Naive thymus-derived CD8-positive, alpha-beta T cell (primary cell): ENCODE measurements around the gene GMEB2. TPM values are rescaled to one million over a fixed set of nuclear protein-coding genes. Genes with fewer than 3 reads are reported as not detected.

Experiments used
- ATAC-seq, 2 donors: fragments of 150-1000 bp; cut with Tn5 transposase in 1 of 2; sonication (Bioruptor Pico), chemical (Tn5 transposase) in 1 of 2; 1 replicate in 1 of 2; 2 replicates in 1 of 2; pipeline ENCODE4 v1.10.0; 2021; ENCODE audit warnings: mild to moderate bottlenecking in 2 of 2, moderate library complexity in 2 of 2
- POLR2A ChIA-PET: fragments of 350-600 bp; sonication (Branson Sonifier 250); formaldehyde crosslinking; loops from one replicate; lab custom pipeline; 2021; ENCODE audit warnings: antibody characterized with exemption; lab: Charles Lee
- DNase-seq, 10 donors: peaks; one replicate each; pipeline versions ENCODE4 v3.0.0 to v3.0.0-alpha.2; 2020 to 2022
- H3K27ac Mint-ChIP-seq, 10 donors: one replicate each; pipeline ENCODE4 v1.8.0; 2020 to 2022; ENCODE audit warnings: mild to moderate bottlenecking in 10 of 10, mixed read lengths in 10 of 10, moderate library complexity in 4 of 10, inconsistent platforms in 1 of 10
- H3K27me3 Mint-ChIP-seq, 5 donors: one replicate each; pipeline ENCODE4 v1.8.0; 2021 to 2022; ENCODE audit warnings: mixed read lengths in 5 of 5
- H3K36me3 Mint-ChIP-seq, 3 donors: one replicate each; pipeline ENCODE4 v1.8.0; 2020 to 2022; ENCODE audit warnings: mixed read lengths in 3 of 3, mild to moderate bottlenecking in 2 of 3, inconsistent platforms in 1 of 3
- H3K4me1 Mint-ChIP-seq, 4 donors: one replicate each; pipeline ENCODE4 v1.8.0; 2021 to 2022; ENCODE audit warnings: mixed read lengths in 4 of 4
- H3K4me3 Mint-ChIP-seq, 10 donors: one replicate each; pipeline ENCODE4 v1.8.0; 2020 to 2022; ENCODE audit warnings: mild to moderate bottlenecking in 10 of 10, mixed read lengths in 10 of 10, moderate library complexity in 6 of 10, inconsistent platforms in 1 of 10
- H3K9me3 Mint-ChIP-seq, 9 donors: one replicate each; pipeline ENCODE4 v1.8.0; 2020 to 2022; ENCODE audit warnings: mixed read lengths in 9 of 9, mild to moderate bottlenecking in 3 of 9, inconsistent platforms in 1 of 9, moderate library complexity in 1 of 9
- polyA plus RNA-seq, 3 donors: library from polyadenylated mRNA; unstranded; fragments of 300-500 nt; fragmentation: Illumina TruSeq; gene quantifications; one replicate each; pipeline ENCODE4 v1.2.3, GENCODE V29; 2021
- total RNA-seq, 8 experiments: library from RNA in 2 of 8; stranded (reverse) in 2 of 8; gene quantifications; one replicate each; pipeline ENCODE4 v1.2.3 and lab custom pipeline; 2021 to 2026

Gene GMEB2
- total and polyA plus RNA-seq, 5 experiments from 2014 or later: 6.2 to 26.6 (median 16.3) TPM

GRCh38 chr20:63566395-63567135 is 60.3 kb downstream of the GMEB2 start:
- Mint-ChIP-seq H3K36me3 (peaks cover 0 to 2% (median 0%) of the 10 kb centered on the region in 3 donors), H3K27me3 (no peaks in the 10 kb centered on the region), H3K27ac (peak overlapping the region in 1 of 10 donors; percentile 36), H3K4me3 (peak overlapping the region in 3 of 10 donors; percentile 55 to 79 (median 58)), H3K4me1 (peaks cover 9 to 32% (median 28%) of the 10 kb centered on the region in 4 donors), H3K9me3 (no peaks in the 10 kb centered on the region)
- ATAC-seq (no peak), DNase-seq (no peak)
- POLR2A ChIA-PET: interaction anchor here (0.5 to 5.5 kb wide), 9 partner anchors 13 to 142 kb away, joined by 3 to 37 read pairs (median 4); partner anchors contain the start of genes FNDC11, PTK6 and SRMS

- Mint-ChIP-seq H3K4me1 (peaks cover 9 to 32% (median 28%) of the 10 kb centered on the region in 4 donors), H3K27me3 (no peaks in the 10 kb centered on the region), H3K9me3 (no peaks in the 10 kb centered on the region), H3K27ac (no peak overlapping the region), H3K4me3 (no peak overlapping the region), H3K36me3 (peaks cover 0 to 4% (median 0%) of the 10 kb centered on the region in 3 donors)
- DNase-seq: no peak
- ATAC-seq: no peak
- POLR2A ChIA-PET: interaction anchor here (0.5 to 5.5 kb wide), 4 partner anchors 12 to 76 kb away, joined by 3 to 37 read pairs (median 3); partner anchors contain the start of genes FNDC11 and SRMS
Measured at GRCh38 chr20:63565699-63566335, 61.1 kb downstream of the GMEB2 start.

- no peak for ATAC-seq
- Mint-ChIP-seq H3K9me3 (no peaks in the 10 kb centered on the region), H3K27ac (no peak overlapping the region), H3K4me3 (no peak overlapping the region), H3K4me1 (peaks cover 10 to 32% (median 28%) of the 10 kb centered on the region in 4 donors), H3K36me3 (peaks cover 0 to 8% (median 3%) of the 10 kb centered on the region in 3 donors), H3K27me3 (no peaks in the 10 kb centered on the region)
- no peak for DNase-seq
- POLR2A ChIA-PET: interaction anchor here (0.5 to 5.5 kb wide), 3 partner anchors 11 to 76 kb away, joined by 3 to 37 read pairs (median 3); partner anchors contain the start of gene FNDC11
Measured at GRCh38 chr20:63565021-63565698, 61.7 kb downstream of the GMEB2 start.

GRCh38 chr20:63564036-63564810 is 62.7 kb downstream of the GMEB2 start:
- H3K27ac Mint-ChIP-seq: no peak overlapping the region
- peaks cover 10 to 23% (median 21%) of the 10 kb centered on the region in 4 donors for H3K4me1 Mint-ChIP-seq
- no peaks in the 10 kb centered on the region for H3K9me3 Mint-ChIP-seq
- ATAC-seq: no peak
- H3K4me3 Mint-ChIP-seq: no peak overlapping the region
- DNase-seq: no peak
- H3K27me3 Mint-ChIP-seq: no peaks in the 10 kb centered on the region
- peaks cover 0 to 8% (median 3%) of the 10 kb centered on the region in 3 donors for H3K36me3 Mint-ChIP-seq
- POLR2A ChIA-PET: interaction anchor here (5.5 kb wide), 1 partner anchor 10 kb away, joined by 37 read pairs; the partner anchor contains the start of gene FNDC11

- no peak overlapping the region for H3K4me3 Mint-ChIP-seq
- POLR2A ChIA-PET: interaction anchor here (1.3 kb wide), 1 partner anchor 24 kb away, joined by 3 read pairs; no protein-coding TSS in a partner anchor
- H3K9me3 Mint-ChIP-seq: no peaks in the 10 kb centered on the region
- ATAC-seq: no peak
- peaks cover 7 to 16% (median 14%) of the 10 kb centered on the region in 4 donors for H3K4me1 Mint-ChIP-seq
- H3K27me3 Mint-ChIP-seq: no peaks in the 10 kb centered on the region
- H3K36me3 Mint-ChIP-seq: peaks cover 0 to 10% (median 5%) of the 10 kb centered on the region in 3 donors
- no peak for DNase-seq
- no peak overlapping the region for H3K27ac Mint-ChIP-seq
Measured at GRCh38 chr20:63563225-63563935, 63.5 kb downstream of the GMEB2 start.

GRCh38 chr20:63562461-63563224 is 64.3 kb downstream of the GMEB2 start:
- Mint-ChIP-seq H3K4me3 (no peak overlapping the region), H3K9me3 (no peaks in the 10 kb centered on the region), H3K4me1 (peaks cover 2 to 9% (median 7%) of the 10 kb centered on the region in 4 donors), H3K27me3 (no peaks in the 10 kb centered on the region), H3K27ac (no peak overlapping the region), H3K36me3 (peaks cover 0 to 10% (median 5%) of the 10 kb centered on the region in 3 donors)
- POLR2A ChIA-PET: interaction anchor here (1.3 kb wide), 1 partner anchor 23 kb away, joined by 3 read pairs; no protein-coding TSS in a partner anchor
- ATAC-seq: no peak
- no peak for DNase-seq

- no peak overlapping the region for H3K27ac Mint-ChIP-seq
- ATAC-seq: no peak
- POLR2A ChIA-PET: interaction anchor here (0.9 kb wide), 1 partner anchor 77 kb away, joined by 3 read pairs; no protein-coding TSS in a partner anchor
- H3K9me3 Mint-ChIP-seq: no peaks in the 10 kb centered on the region
- peaks cover 0 to 10% (median 5%) of the 10 kb centered on the region in 3 donors for H3K36me3 Mint-ChIP-seq
- no peaks in the 10 kb centered on the region for H3K27me3 Mint-ChIP-seq
- peaks cover under 1 to 5% (median 2%) of the 10 kb centered on the region in 4 donors for H3K4me1 Mint-ChIP-seq
- H3K4me3 Mint-ChIP-seq: no peak overlapping the region
- DNase-seq: no peak
Measured at GRCh38 chr20:63561624-63562396, 65.1 kb downstream of the GMEB2 start.

GRCh38 chr20:63560856-63561609 is 65.9 kb downstream of the GMEB2 start:
- peaks cover 0 to 10% (median 5%) of the 10 kb centered on the region in 3 donors for H3K36me3 Mint-ChIP-seq
- no peak overlapping the region for H3K4me3 Mint-ChIP-seq
- POLR2A ChIA-PET: interaction anchor here (0.9 kb wide), 1 partner anchor 77 kb away, joined by 3 read pairs; no protein-coding TSS in a partner anchor
- ATAC-seq: no peak
- H3K27me3 Mint-ChIP-seq: no peaks in the 10 kb centered on the region
- DNase-seq: no peak
- H3K27ac Mint-ChIP-seq: no peak overlapping the region
- peaks cover 0 to 5% (median 1%) of the 10 kb centered on the region in 4 donors for H3K4me1 Mint-ChIP-seq
- no peaks in the 10 kb centered on the region for H3K9me3 Mint-ChIP-seq

- ATAC-seq: no peak
- POLR2A ChIA-PET: no interaction called here
- peaks cover 0 to 10% (median 5%) of the 10 kb centered on the region in 3 donors for H3K36me3 Mint-ChIP-seq
- DNase-seq: no peak
- no peaks in the 10 kb centered on the region for H3K27me3 Mint-ChIP-seq
- no peaks in the 10 kb centered on the region for H3K9me3 Mint-ChIP-seq
- peaks cover 0 to 5% (median 1%) of the 10 kb centered on the region in 4 donors for H3K4me1 Mint-ChIP-seq
- H3K27ac Mint-ChIP-seq: no peak overlapping the region
- no peak overlapping the region for H3K4me3 Mint-ChIP-seq
Measured at GRCh38 chr20:63560333-63560805, 66.5 kb downstream of the GMEB2 start.
